GM10266 (cell line): ENCODE measurements around the gene DPP8.
A peak's percentile ranks its signal among the peaks of the same experiment; 100 is the strongest.

Source experiments
- DNase-seq: peaks from one replicate; pipeline ENCODE4 v3.0.0; 2012; ENCODE audit errors: extremely low spot score
- CTCF ChIP-seq: IDR thresholded peaks from 2 replicates; pipeline ENCODE4 v1.5.1; 2012; ENCODE audit warnings: mild to moderate bottlenecking, low read depth; ENCODE audit not compliant: control insufficient read depth, insufficient read depth; ENCODE audit errors: missing control alignments

Gene DPP8

DNA sequence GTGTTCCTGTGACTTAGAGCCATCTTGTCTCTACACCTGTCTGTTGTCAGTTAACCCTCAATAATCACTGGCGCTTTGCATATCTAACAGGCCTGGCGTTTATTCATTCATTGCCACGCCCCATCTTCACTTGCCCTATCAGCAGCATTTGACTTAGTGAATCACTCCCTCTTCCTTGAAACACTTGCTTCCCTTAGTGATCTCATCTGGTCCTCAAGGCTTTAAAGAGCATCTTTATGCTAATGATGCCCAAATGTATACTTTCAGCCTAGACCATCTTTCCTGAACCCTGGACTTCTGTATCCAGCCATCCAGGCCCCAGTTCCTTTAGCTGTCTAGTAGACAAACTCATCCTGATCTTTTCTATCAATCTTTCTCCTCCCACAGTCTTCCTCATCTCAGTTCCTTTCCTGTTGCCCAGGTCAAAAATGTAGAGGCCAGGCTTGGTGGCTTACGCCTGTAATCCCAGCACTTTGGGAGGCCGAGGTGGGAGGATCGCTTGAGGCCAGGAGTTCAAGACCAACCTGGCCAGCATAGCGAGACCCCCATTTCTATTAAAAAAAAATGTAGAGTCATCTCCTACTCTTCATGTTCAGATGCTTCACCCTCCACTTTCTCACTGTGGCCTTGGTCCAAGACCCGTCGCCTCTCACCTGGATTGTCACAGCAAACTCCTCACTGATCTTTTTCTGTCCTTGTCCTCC, 93.4 kb downstream of the DPP8 start:
- DNase-seq = no peak
- TF ChIP-seq CTCF = no peak

- TF ChIP-seq CTCF = no peak
- no peak for DNase-seq
Measured at GRCh38 chr15:65423150-65423975, 94.1 kb downstream of the DPP8 start.

GRCh38 chr15:65421360-65422215, 95.9 kb downstream of the DPP8 start:
- peak; percentile 78 for DNase-seq
- no peak for TF ChIP-seq CTCF

- no peak for DNase-seq
- TF ChIP-seq CTCF = no peak
Measured at GRCh38 chr15:65420975-65421359, 96.5 kb downstream of the DPP8 start.

DNA sequence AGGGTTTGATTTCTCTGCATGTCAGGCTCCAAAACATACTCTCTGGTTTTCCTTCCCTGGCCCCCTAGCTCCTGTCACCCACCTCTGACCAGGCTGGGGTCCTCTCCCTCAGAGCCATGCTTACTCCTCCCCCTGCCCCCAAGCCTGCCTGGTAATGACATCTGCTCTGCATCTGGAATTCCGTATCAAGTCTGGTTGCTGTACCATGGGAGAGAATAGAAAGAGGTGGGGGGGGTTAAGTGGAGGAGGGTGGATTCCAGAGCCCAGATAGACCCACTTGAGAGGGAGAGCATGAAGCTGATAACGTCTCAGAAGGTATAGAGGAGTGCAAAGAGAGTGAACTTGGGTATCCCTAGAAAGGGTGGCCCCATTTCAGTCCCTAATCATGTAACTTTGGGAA, 98.9 kb downstream of the DPP8 start:
- no peak for DNase-seq
- no peak for TF ChIP-seq CTCF

DNA sequence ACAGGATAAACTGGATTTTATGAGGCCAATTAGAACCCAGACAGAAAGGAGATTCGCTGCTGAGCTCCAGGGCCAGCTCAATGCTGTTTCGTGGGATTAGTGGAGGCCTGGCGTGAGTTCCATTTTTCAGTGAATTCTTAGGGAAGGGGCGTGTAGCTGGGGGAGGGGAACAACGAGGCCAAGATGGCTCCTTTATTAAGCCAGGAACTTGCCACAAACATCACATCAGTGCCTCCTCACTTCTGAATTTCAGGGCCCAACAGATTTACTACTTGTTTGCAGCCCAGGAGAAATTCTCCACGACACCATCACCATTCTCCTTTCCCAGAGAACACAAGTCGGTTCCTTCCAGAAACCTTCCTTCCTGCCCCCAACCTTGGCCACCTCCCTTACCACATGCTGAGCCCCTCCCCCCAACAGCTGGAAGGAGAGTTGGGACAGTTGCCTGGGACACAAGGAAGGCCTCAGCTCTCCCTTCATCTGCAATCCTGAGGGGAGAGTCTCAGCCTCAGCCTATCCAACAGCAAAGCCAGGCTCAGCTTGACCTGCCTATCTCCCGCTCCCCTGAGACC, 100.6 kb downstream of the DPP8 start:
- no peak for DNase-seq
- no peak for TF ChIP-seq CTCF
